HG02870 (cell line): ENCODE measurements around the gene MAP4K4.

Experiments used
- ATAC-seq: cut with Tn5 transposase; IDR thresholded peaks from one replicate; pipeline ENCODE4 v1.9.1; 2021; ENCODE audit warnings: mild to moderate bottlenecking, moderate library complexity; ENCODE audit not compliant: unreplicated experiment

Gene MAP4K4

DNA sequence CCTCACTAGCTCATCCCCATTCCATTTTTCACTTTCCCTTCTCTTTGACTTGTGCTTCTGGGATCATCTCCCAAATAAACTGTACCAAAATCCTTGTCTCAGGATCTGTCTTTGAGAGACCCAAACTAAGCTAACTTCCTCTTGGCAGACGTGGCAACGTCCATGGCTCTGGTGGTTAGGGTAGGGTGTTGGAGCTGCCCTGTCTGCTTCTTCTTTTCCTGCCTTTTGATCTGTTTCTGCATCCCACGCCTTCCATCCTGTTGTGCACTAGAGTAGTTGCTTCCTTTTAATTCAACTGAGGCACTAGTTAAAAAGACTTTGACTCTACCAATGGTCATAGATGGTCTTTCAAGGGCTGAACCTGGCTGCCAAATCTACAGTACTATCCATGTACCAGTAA lies 5.5 kb upstream of the MAP4K4 start:
- no peak for ATAC-seq

DNA sequence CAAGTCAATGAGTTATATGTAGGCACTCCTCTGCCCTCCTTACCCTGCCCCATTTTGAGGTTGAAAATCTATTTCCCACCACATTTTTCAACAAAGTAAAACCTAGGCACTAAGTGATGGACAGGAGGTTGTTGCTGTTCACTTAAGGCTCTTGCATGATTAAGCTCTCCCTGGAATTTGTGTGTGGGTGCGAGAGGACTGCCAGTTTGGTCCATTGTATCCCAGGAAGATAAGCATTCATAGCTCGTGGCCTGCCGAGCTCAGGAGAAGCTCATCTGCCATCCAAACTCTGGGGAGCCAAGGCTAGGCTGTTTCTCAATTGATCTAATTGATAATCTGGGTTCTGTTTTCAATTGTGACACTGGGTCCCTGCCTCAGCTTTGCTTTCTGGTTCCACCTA lies 4.7 kb upstream of the MAP4K4 start:
- ATAC-seq = no peak

DNA sequence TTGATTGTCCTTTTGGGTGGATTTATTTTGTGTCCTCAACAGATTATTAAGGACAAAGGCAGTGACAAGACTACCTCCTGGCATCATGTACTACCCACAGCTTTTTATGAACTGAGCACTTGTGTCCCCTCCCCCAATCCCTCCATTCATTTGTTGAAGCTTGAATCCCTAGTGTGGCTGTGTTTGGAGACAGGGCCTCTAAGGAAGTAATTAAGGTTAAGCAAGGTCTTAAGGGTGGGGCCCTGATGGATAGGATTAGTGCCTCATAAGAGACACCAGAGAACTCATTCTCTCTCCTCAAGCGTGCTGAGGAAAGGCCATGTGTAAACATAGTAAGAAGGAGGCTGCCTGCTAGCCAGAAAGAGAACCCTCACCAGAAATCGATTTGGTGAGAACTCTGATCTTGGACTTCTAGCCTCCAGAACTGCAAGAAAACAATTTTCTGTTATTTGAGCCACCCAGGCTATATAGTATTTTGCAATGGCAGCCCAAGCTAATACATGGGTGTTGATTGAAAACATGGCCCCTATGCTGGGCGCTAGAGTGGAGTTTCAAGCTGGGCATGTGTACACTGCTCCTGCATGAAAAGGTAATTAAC lies 3.4 kb upstream of the MAP4K4 start:
- no peak for ATAC-seq

DNA sequence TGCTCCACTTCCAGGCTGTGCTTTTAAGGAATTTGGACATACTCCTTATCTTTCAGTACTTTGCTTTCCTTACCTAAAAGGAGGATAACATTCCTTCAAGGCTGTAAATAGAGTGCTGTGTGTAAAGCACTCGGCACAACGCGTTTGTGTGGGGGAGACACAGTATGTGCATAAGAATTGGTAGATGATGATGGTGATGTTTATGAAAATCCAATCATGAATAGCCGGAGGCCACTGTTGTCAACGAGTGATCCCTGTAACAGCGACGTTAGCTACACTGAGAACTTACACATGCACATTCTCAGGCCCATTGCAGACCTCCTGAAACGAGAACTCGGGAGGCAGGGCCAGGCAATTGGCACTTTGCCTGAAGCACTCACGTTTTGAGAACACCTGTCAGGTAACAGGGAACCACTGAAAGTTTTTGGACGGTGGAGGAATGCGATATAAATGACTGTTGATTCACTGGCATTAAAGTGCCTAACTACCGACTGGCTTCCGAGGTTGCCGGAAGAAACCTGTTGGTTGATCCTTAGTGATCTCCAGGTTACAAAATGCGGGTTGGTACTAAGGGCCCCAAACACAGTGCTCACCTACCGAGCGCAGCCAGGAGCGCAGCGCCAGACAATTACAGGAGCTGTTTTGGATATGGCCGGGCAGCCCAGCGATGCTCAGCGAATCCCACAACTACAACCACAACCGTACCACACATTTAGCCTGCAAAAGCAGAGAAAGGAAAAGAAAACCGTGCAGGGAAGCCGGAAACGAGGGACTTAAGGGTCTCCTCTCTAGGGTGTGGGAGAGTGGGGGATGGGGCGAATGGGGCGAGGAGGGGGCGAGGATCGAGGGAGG lies 1.0 kb upstream of the MAP4K4 start:
- ATAC-seq = no peak

DNA sequence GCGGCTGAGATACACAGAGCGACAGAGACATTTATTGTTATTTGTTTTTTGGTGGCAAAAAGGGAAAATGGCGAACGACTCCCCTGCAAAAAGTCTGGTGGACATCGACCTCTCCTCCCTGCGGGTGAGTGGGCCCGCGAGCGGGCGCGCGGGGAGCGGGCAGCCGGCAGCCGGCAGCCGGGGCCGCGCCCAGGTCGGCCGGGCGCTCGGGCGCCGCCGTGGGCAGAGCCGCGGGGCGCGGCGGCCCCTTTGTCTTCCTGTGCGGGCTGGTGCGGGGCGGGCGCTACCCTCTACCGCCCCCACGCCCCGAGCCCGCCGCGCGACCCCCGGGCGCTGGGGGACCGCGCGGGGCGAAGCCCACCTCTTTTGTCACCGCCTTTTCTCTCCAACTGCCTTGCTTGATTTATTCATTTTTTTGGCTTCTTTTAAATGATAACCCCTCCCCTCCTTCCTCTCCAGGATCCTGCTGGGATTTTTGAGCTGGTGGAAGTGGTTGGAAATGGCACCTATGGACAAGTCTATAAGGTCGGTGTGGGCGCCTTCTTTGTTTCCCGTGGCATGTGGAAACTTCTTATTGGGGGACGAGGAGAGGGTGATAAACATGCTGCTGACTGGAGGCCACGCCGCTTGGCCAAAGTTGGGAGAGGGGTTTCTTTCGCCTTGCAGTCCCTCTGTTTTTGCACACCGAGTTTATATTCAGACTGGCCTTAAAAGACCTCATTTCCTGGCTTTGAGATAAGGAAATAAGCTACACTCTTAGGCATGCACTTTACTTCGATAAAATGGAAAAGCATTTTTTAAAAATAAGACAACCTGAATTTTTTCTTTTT lies 722 bp downstream of the MAP4K4 start:
- peak; percentile 25 for ATAC-seq

DNA sequence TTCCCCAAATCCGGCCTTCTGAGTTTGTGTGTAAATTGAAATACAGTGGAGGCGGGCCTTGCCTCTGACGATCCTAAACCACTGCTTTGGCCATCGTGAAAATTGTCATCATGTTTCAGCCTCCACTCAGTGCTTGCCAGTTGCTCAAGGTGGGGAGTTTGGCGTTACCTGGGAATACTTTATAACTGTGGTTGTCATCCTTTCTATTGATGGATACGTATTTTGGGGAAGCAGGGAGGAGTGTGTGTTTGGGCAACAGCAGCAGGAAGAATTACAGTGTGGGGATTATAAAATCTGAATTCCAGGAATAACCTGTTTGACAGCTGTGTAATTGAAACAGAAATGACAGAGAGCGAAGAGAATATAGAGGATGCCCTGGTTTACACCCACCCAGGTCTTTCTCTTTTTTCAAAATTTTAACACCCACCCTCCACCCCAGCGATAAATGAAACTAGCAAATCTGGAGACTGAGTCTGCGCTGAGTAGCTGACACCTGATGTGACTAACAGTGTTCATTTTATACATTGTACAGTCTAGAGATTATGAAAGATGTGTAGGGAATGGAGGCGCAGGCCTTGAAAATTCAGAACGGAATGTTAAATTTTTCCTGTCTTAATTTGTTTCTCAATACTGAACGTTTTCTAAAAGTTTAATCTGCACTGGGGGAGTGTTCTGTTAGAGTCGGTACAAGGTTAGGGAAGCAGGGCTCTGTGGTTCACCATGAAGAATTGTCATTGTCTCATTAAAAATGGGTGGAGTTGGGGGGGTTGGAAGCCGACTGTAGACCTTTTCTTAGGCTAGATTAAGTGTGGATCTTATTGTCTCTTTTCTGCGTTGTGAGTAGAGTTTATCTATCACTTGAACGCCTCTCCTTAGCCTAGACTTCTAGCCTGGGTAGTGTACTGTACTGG lies 1.6 kb downstream of the MAP4K4 start:
- ATAC-seq = no peak

DNA sequence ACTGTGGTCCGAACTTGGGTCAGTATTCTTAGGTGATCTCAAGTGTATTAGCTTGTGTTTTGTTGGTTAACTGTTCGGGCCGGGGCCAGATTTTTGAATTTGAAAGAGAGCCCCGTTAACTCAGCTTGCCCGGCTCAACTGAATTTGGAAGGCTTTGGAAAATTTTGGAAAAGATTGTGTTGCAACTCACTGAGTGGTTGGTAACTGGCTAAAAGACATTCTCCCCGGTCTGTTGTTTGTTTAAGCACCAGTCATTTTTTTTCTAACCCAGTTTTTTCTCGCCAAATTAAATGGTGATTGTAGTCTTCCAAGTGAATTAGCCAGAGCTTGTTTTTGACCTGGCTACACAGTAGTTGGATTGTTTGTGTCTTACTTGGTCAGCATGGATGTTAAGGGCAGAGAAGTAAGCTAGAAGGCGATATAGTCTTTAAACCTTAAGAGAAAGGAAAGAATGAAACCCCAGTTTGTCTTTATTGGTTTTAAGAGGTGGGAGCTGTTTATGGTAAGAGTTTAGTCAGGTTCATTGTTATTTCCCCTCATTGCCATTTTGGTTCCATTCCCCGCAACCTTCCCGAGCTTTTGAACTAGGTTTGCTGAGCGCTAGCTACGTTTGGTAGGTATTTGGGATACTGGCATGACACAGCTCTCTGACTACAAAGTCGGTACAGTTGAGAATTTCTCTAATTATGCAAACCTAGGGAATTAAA lies 2.4 kb downstream of the MAP4K4 start:
- no peak for ATAC-seq

DNA sequence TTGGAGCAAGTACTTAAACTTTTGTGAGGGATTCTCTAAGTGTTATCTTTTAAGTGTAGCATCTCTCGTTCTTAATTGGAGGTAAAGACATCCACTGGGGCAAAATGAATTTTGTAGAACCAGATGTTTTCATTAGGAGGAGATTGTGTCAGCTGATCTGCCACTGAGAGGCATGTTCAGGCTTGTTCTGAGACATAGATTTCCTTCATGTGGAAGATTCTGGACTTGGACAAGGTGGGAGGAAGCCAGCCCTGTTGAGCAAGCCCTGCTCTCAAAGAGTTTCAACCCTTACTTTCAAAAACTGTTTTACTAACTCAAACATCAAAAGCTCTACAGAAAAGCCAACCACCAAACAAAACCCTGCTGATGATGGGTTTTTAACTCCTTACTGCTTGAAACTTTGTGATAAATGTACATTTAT lies 6.5 kb downstream of the MAP4K4 start:
- no peak for ATAC-seq

DNA sequence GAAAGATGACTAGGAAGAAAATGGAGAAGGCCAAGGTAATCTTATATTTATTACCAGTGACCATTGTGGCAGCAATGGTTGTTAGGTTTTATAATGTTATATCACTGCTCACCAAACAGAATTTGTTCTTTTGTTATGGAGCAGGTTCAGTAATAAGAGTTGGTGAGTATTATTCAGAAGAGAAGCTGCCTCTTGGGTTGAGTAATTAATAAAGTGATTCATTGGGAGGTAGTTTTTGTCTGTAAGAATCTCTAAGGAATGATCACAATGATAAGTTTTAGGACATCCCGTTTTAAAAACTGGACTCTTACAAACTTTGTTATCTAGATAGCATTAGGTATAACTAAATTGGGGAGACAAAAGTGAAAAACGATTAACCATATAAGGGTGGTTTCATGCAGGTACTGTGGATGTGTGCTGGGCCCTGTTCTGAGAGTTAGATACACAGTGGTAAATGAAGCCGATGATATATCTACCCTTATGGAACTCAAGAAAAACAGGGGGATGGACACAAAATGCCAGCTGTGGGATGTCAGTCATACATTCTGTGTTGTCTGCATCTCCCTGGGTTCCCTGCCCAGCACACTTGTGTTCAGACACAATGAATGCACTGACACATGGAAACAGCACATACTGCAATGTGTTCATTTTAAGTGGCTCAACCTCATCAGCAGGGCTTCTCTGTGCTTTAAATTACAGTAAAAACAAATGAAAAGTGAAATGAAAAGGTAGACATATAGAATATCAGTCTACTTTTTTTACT lies 7.5 kb downstream of the MAP4K4 start:
- no peak for ATAC-seq

DNA sequence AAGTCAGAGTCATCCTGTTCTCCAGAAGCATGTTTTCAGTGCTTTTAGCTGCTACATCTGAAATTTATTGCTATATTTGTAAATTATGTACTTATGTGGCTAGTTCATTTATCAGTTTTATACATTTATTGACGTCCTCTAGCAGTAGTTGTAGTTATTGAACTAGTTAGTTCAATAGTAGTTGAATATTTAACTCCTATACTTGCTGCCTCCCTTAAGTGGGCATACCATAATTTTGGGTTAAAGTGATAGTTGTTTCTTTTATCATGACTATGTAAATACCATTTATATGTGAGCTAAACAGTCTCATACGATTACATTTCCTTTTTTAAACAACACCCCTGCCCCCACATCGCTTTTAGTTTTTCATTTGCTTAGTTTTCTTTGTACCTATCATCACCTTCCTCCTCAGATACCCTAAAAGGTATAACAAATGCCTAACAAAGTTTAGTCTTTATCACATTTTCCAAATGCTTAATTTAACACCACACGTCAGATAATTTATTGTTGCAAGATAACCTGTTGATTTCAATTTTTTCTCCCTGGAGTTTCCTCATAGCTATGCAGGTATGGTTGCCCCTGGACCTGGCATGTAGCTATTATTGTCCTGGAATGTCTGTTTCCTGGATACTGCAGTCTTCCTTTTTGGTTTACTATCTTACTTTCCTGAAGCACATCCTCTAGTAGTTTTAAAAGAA lies 8.8 kb downstream of the MAP4K4 start:
- no peak for ATAC-seq

DNA sequence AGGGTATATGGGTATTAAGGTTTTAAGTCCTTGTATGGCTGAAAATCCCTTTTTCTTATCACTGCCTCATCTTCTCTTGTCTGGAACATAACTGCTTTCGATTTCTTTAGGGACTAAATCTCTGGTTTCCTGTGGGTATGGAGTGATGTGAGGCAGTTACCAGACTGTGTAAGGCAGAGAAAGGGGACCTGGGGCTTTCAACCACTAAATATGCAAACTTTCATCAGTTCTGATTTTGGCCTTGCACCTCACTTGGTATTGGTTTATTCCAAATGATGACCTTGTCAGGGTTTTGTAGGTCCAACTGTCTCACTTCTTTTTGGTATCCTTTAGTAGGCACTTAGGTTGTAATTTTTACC lies 9.3 kb downstream of the MAP4K4 start:
- ATAC-seq = peak; percentile 53

DNA sequence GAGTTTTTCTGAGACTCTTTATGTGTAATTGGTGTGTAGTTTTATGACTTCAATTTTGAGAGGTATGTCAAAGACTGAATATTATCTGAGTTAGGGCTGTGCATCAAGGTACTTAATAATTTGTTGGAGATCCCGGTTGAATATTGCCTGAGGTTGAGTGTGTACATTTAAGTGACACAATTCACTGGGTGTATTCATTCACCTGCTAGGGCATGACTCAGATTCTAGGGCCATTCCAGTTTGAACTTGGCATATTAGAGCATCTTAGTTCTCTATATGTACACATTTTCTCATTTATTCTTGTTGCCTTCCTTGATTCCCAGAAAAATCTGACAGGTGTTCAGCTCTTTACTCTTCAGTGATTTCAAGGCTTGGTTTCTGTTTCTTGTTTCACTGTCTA lies 12.5 kb downstream of the MAP4K4 start:
- no peak for ATAC-seq

DNA sequence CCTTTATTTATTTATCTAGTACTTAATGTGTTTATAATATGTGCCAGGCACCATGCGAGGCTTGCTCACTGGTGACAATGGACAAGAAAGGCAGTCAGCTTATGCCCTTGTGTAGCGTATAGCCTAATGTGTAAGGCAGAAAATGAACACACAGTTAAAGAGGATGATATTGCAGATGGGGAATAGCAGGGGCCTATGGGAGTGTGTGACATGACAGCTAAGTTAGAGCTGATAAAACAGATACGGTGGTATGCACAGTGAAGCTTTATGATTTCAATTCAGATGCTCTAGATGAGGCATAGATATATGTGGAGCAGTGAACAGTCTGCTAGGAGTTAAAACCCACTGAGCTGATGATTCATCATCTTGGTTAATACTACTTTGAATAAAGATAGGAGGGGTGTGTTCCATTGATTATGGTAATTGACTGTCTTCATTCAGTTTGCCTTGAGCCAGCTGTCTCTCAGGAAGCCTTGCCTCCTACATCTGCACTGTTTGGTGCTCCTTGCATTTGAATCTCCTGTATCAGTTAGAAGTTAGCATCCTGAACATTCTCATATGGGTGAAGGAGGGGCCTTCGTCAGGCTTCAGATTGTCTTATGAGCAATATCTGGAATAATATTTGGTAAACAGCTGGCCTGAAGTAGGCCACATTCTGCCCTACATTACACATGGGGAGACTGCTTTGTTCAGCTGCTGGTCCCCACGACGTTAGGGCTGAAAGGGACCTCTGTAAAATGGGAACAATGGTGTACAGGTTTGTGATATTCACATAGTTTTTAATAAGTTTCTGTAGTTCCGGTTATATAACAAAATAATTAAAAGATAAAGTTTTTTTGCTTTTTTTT lies 13.2 kb downstream of the MAP4K4 start:
- no peak for ATAC-seq

DNA sequence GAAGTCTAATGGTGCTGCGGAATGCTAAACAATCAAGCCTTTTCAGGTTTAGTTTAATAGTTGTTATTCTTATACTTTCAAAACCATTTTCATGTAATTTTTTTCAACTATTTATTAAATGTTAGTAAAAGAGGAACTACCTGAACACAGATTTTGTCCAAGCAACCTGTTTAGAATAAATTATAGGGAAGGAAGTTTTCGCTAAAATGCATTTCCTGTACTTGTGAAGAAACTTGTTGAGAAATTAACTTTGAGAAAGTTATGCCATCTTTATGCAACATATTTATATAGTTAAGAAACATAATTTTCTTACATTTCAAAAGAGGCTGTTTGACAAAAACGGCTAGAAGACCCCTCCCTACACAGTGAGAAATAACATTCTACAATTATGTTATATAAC lies 16.6 kb downstream of the MAP4K4 start:
- ATAC-seq = no peak

DNA sequence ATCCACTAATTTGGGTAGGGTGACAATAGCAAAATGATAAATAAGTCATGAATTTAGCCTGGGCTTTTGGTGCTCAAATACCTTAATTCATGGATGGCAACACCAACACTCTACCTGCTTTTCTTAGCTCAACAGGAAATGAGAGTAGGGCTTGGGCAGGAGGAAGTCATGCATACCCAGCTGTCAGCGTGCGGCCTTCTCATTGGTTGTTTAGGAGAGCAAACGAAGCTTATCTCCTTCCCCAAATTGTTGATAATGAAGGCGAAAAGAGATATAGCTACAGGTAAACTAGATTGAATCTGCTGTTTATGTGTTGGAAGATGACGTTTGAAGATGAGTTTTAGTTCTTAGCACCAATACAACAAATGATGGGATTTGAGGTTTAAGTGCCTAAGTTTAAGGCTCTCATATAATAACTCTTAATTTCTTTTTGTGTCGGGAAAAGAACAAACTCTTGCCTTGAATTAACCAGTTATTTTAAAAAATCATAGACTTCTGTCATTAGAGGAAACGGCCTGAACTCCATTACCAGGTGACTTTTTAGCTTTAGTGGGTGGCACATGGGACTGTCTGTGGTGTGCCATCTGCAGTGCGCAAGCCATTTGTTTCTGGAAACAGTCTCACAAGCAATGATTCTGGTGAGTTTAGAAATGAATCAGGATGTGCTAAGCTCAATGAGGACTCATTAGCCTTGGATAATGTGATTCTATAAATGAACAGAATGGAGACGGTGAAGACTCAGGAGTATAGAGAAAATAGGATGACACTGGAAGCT lies 19.8 kb downstream of the MAP4K4 start:
- ATAC-seq = no peak

DNA sequence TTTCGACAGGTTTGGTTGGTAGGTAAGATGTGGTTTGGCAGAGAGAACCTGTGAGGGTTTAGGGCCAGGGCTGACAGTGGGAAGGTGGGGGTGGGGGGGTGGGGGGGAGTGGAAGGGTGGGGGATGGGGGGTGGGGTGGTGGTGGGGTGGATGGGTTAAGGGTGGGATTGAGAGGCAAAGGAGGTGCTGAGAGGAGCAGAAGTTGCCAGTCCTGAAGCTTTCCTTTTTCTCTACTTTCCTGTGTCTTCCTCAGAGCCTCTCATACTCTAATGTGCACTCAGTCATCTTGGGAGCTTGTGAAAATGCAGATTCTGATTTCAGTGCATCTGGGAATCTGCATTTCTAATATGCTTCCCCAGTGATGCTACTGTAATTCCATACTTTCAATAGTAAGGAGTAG lies 21.0 kb downstream of the MAP4K4 start:
- ATAC-seq = no peak

DNA sequence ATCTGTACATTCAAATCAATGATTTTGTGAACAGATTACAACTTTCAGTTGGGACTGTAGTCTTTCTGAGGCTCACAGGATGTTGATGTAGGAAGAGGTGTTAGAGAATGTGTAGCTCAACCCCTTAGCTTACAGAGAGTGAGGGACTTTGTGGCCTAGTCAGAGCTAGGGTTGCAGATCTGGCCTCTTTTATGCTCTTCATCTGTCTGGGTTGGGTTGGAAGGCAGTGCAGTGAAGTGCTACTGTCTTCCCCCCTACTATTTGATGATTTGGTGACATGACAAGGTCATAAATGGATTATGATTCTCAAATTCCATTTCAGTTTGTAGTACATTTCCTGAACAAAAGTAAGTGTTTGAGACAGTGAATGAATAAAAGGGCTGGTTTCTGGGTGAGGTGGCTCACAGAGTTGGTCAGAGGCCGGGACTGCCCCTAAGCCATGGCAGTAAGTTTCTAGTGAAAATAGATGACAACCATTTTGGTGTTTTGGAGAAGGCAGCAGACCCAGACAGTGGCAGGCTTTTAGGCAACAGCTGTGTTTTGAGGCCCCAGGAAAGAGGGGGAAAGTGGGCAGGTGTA lies 21.6 kb downstream of the MAP4K4 start:
- ATAC-seq = no peak
